ENCODE data around the gene HAP1. TPM values are rescaled to one million over a fixed set of nuclear protein-coding genes. Genes with fewer than 3 reads are reported as not detected.

Gene HAP1
- total RNA-seq, 2 experiments from 2014 or later: 0.07 to 0.09 TPM

- no peak for ATAC-seq
- H3K9me3 Mint-ChIP-seq: no peaks in the 10 kb centered on the region
- TF ChIP-seq, protein P1, sequence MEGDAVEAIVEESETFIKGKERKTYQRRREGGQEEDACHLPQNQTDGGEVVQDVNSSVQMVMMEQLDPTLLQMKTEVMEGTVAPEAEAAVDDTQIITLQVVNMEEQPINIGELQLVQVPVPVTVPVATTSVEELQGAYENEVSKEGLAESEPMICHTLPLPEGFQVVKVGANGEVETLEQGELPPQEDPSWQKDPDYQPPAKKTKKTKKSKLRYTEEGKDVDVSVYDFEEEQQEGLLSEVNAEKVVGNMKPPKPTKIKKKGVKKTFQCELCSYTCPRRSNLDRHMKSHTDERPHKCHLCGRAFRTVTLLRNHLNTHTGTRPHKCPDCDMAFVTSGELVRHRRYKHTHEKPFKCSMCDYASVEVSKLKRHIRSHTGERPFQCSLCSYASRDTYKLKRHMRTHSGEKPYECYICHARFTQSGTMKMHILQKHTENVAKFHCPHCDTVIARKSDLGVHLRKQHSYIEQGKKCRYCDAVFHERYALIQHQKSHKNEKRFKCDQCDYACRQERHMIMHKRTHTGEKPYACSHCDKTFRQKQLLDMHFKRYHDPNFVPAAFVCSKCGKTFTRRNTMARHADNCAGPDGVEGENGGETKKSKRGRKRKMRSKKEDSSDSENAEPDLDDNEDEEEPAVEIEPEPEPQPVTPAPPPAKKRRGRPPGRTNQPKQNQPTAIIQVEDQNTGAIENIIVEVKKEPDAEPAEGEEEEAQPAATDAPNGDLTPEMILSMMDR (IDR thresholded peaks at IDR 0.05): no peak
- H3K4me3 Mint-ChIP-seq: no peak overlapping the region
- no peaks in the 10 kb centered on the region for H3K4me1 Mint-ChIP-seq (ENCODE audit: low read depth)
- intact Hi-C loops (cut with micrococcal nuclease): no loop called here
- no peaks in the 10 kb centered on the region for H3K27me3 Mint-ChIP-seq
- ChIA-PET CTCF (interaction anchor here (2.2 kb wide), 1 partner anchor 28 kb away, joined by 9 read pairs; no protein-coding TSS in a partner anchor), POLR2A (no interaction called here)
- H3K36me3 Mint-ChIP-seq (ENCODE audit: low read depth): no peaks in the 10 kb centered on the region
- DNase-seq: no peak
- no peak overlapping the region for H3K27ac Mint-ChIP-seq
Measured at GRCh38 chr17:41773190-41773588, 38.7 kb upstream of the HAP1 start.

DNA sequence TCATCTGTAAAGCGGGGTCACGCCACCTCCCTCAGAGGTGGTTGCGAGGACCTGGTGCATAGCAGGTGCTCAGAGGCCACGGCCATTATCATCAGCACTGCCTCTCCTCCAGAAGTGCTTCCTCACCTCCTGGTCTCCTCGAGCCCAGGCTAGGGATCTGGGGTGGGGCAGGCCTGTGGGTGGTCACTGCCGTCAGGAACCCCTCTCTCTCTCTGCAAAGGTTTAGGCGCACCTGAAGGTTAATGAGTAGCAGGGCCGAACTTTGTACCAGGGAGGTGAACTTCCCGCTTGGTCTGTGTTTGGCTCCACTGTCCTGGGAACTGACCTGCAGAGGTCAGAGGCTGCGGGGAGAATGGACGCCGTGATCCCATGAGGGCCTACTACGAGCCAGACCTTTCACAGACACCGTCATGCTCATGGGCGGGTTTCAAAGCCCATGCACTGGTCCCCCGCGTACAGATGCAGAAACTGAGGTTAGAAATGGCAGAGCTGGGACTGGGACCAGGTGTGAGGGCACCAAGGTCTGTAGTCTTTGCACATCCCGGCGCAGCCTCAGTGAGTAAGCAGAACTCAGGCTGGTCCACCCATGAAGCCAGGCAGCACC lies 38.2 kb upstream of the HAP1 start:
- H3K9me3 Mint-ChIP-seq: no peaks in the 10 kb centered on the region
- ChIA-PET CTCF (interaction anchor here (2.2 kb wide), 1 partner anchor 29 kb away, joined by 9 read pairs; no protein-coding TSS in a partner anchor), POLR2A (no interaction called here)
- intact Hi-C loops (cut with micrococcal nuclease): no loop called here
- DNase-seq (no peak), ATAC-seq (no peak)
- no peaks in the 10 kb centered on the region for H3K36me3 Mint-ChIP-seq (ENCODE audit: low read depth)
- no peak overlapping the region for H3K4me3 Mint-ChIP-seq
- H3K4me1 Mint-ChIP-seq (ENCODE audit: low read depth): no peaks in the 10 kb centered on the region
- TF ChIP-seq, protein P1 (IDR thresholded peaks at IDR 0.05): no peak
- H3K27me3 Mint-ChIP-seq: no peaks in the 10 kb centered on the region
- H3K27ac Mint-ChIP-seq: no peak overlapping the region

GRCh38 chr17:41772218-41772585 lies 37.8 kb upstream of the HAP1 start:
- Mint-ChIP-seq H3K4me3 (no peak overlapping the region), H3K27me3 (no peaks in the 10 kb centered on the region), H3K9me3 (no peaks in the 10 kb centered on the region), H3K4me1 (ENCODE audit: low read depth) (no peaks in the 10 kb centered on the region), H3K36me3 (ENCODE audit: low read depth) (no peaks in the 10 kb centered on the region), H3K27ac (no peak overlapping the region)
- POLR2A ChIA-PET: interaction anchor here (1.0 kb wide), 1 partner anchor 81 kb away, joined by 4 read pairs; no protein-coding TSS in a partner anchor
- intact Hi-C loops (cut with micrococcal nuclease): no loop called here
- no peak for DNase-seq
- CTCF ChIA-PET: no interaction called here
- TF ChIP-seq, protein P1 (IDR thresholded peaks at IDR 0.05): no peak
- ATAC-seq: no peak

GRCh38 chr17:41771389-41772206 lies 37.2 kb upstream of the HAP1 start:
- no peak overlapping the region for H3K27ac Mint-ChIP-seq
- no peak for DNase-seq

More at GRCh38 chr17:41771389-41772206, 37.2 kb upstream of the HAP1 start:
- TF ChIP-seq, protein P1 (IDR thresholded peaks at IDR 0.05): no peak
- H3K4me1 Mint-ChIP-seq (ENCODE audit: low read depth): no peaks in the 10 kb centered on the region
- H3K4me3 Mint-ChIP-seq: peak overlapping the region; percentile 11
- intact Hi-C loops (cut with micrococcal nuclease): no loop called here
- no peaks in the 10 kb centered on the region for H3K36me3 Mint-ChIP-seq (ENCODE audit: low read depth)
- POLR2A ChIA-PET: interaction anchor here (1.0 kb wide), 1 partner anchor 81 kb away, joined by 4 read pairs; no protein-coding TSS in a partner anchor
- no peaks in the 10 kb centered on the region for H3K9me3 Mint-ChIP-seq
- no peaks in the 10 kb centered on the region for H3K27me3 Mint-ChIP-seq
- CTCF ChIA-PET: no interaction called here
- no peak for ATAC-seq
